ENCODE results near the gene NDEL1. TPM values are rescaled to one million over a fixed set of nuclear protein-coding genes. Genes with fewer than 3 reads are reported as not detected.
"Not testable (repeated sequence)": the region's sequence is repeated elsewhere in the genome, so short reads cannot be mapped to it uniquely, and the experiment has no call there.

NDEL1 gene
- total and polyA plus RNA-seq, 2 experiments from 2014 or later: 25.7 to 47.3 TPM

DNA sequence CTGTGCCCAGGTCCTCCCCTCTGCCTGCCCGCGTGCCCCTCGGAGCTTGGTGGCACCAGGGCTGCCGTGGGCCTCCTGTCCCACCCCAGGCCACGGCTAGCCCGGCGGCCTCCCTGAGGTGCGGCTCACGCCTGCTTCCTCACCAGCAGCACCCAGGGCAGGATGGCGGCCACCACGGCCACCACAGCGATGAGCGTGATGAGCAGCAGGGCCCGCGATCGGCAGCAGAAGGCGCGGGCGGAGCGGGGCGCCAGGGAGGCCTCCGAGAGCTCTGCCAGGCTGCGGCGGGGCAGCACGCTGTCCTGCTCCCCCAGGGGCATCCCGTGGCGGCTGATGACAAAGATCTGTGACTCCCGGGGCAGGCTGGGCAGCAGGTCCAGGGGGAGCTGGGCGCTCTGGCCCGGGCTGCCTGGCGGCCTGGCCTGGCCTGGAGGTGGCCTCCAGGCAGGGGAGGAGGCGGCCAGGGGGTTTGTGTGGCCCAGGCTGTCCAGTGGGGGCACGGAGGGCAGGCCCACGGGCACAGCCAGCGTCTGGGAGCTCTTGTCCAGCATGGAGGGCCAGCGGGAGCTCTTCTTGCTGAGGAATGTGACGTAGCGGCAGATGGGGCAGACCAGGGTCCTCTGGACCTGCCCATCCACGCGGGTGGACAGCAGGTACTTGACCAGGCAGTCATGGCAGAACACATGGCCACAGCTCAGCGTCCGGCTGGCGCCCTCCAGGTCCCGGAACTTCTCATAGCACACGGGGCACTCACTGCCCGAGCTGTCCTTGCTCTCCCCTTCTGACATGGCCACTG lies 42.8 kb upstream of the NDEL1 start:
- no peak overlapping the region for H3K4me3 ChIP-seq
- TF ChIP-seq, protein P1, sequence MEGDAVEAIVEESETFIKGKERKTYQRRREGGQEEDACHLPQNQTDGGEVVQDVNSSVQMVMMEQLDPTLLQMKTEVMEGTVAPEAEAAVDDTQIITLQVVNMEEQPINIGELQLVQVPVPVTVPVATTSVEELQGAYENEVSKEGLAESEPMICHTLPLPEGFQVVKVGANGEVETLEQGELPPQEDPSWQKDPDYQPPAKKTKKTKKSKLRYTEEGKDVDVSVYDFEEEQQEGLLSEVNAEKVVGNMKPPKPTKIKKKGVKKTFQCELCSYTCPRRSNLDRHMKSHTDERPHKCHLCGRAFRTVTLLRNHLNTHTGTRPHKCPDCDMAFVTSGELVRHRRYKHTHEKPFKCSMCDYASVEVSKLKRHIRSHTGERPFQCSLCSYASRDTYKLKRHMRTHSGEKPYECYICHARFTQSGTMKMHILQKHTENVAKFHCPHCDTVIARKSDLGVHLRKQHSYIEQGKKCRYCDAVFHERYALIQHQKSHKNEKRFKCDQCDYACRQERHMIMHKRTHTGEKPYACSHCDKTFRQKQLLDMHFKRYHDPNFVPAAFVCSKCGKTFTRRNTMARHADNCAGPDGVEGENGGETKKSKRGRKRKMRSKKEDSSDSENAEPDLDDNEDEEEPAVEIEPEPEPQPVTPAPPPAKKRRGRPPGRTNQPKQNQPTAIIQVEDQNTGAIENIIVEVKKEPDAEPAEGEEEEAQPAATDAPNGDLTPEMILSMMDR (IDR thresholded peaks at IDR 0.05; ENCODE audit: low read depth, low read length): no peak

DNA sequence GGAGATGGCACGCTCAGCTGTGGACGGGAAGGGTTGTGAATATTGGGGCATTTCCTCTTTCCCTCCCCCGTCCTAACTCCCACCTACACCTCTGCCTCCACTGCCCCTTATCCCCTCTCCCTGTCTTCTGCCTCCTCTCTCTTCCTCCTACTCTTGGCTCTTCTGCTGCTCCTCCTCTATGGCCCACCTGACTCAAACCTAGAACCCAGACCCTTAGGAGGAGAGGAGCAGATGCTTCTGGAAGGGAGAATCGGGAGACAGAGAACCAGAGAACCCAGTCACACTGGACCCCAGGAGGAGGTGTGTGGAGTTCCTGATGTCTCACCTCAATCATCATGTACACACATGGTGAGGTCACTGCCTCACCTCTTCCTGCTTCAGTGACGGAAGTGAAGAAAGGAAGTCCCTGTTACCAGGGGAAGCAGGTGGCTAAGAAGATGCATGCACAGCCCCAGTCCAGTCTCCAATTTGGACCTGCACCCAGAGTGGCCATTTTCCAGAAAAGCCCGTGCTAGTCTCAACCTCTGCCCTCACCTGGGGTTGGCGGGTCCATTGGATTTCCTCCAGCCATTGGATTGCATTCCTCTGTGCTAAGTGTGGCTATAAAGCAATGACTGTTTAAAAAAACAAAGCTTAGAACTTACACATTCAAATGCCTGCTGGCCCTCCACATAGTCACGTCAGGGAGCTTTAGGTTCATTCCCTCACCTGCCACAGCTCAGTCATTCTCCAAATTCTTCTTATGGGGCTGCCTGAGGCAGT lies 42.0 kb upstream of the NDEL1 start:
- Histone ChIP-seq H3K9me3 (ENCODE audit: low read depth) (no peaks in the 10 kb centered on the region), H3K4me3 (no peak overlapping the region), H3K27ac (no peak overlapping the region), H3K36me3 (no peaks in the 10 kb centered on the region), H3K4me1 (ENCODE audit: low read depth) (no peaks in the 10 kb centered on the region), H3K27me3 (no peaks in the 10 kb centered on the region)
- no peak for DNase-seq (ENCODE audit: low read depth in 1 of 2, low spot score in 1 of 2)
- TF ChIP-seq, protein P1 (IDR thresholded peaks at IDR 0.05; ENCODE audit: low read depth, low read length): no peak

More for the DNA sequence above, 42.8 kb upstream of the NDEL1 start:
- no peaks in the 10 kb centered on the region for H3K9me3 ChIP-seq (ENCODE audit: low read depth)
- no peaks in the 10 kb centered on the region for H3K4me1 ChIP-seq (ENCODE audit: low read depth)
- no peak overlapping the region for H3K27ac ChIP-seq
- no peaks in the 10 kb centered on the region for H3K27me3 ChIP-seq
- no peak for DNase-seq (ENCODE audit: low read depth in 1 of 2, low spot score in 1 of 2)
- no peaks in the 10 kb centered on the region for H3K36me3 ChIP-seq

DNA sequence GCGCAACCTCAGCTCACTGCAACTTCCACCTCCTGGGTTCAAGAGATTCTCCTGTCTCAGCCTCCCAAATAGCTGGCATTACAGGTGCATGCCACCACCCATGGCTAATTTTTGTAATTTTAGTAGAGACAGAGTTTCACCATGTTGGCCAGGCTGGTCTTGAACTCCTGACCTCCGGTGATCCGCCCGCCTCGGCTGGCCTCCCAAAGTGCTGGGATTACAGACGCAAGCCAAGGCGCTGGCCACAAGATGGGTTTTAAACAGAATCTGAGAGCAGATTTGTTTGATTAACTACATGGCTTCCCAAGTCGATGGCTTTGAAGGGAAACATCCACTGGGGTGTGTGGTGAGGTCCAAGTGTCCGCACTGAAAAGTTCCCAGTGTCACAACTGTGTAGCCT lies 41.2 kb upstream of the NDEL1 start:
- not testable (repeated sequence) for H3K4me3 ChIP-seq; H3K9me3 ChIP-seq (ENCODE audit: low read depth); H3K27ac ChIP-seq; DNase-seq (ENCODE audit: low read depth in 1 of 2, low spot score in 1 of 2); H3K27me3 ChIP-seq; H3K4me1 ChIP-seq (ENCODE audit: low read depth); H3K36me3 ChIP-seq

DNA sequence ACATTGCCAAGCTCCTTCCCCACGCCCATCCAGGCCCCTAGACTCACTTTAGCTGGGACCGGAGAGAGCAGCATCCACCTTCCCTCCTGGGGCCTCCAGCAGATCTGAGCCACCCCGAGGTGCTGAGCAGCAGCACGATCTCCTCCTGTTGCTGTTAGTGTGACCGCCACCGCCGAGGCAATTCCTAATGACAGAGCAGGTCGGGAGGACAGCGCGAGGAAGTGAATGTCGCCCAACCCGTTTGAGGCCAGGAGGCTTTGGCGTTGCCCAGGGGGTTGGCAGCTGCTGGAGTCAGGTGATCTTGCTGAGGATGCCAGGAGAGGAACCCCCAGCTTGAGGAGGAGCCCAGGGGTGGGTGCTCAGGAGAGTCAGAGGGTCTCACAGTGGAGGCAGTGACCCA lies 38.0 kb upstream of the NDEL1 start, which contains the start of gene RNF222:
TSS of gene RNF222 (minus strand) at position 192 of the 400 bp plus-strand sequence. CDS start 4,366 bp downstream, outside the sequence.
- H3K4me3 ChIP-seq: no peak within 1 kb of the TSS
- no peak for DNase-seq (ENCODE audit: low read depth in 1 of 2, low spot score in 1 of 2)
- no peak within 1 kb of the TSS for H3K27ac ChIP-seq
- H3K27me3 ChIP-seq: no peaks in the 10 kb centered on the region
- no peaks in the 10 kb centered on the region for H3K36me3 ChIP-seq
- no peaks in the 10 kb centered on the region for H3K4me1 ChIP-seq (ENCODE audit: low read depth)
- H3K9me3 ChIP-seq (ENCODE audit: low read depth): no peaks in the 10 kb centered on the region
- TF ChIP-seq, protein P1 (IDR thresholded peaks at IDR 0.05; ENCODE audit: low read depth, low read length): no peak

DNA sequence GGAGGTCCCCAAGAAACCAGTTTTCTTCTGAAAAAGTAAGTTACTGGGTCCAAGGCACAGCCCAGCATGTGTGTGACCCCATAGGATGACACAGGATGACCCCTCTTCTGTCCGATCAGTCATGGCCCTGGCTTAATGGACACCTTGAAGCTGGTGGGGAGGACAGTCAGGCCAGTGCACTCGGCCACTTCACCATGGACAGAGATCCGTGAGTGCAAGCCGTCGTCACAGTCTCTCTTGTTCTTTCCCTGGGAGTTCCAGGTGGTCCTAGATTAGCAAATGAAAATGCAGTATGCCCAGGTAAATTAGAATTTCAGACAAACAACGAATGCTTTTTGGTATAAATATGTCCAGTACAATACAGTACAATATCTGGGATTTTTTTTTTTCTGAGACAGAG lies 36.7 kb upstream of the NDEL1 start:
- Histone ChIP-seq H3K9me3 (ENCODE audit: low read depth) (no peaks in the 10 kb centered on the region), H3K4me3 (no peak overlapping the region), H3K27ac (no peak overlapping the region), H3K27me3 (no peaks in the 10 kb centered on the region), H3K4me1 (ENCODE audit: low read depth) (no peaks in the 10 kb centered on the region), H3K36me3 (no peaks in the 10 kb centered on the region)
- TF ChIP-seq, protein P1 (IDR thresholded peaks at IDR 0.05; ENCODE audit: low read depth, low read length): no peak
- no peak for DNase-seq (ENCODE audit: low read depth in 1 of 2, low spot score in 1 of 2)

DNA sequence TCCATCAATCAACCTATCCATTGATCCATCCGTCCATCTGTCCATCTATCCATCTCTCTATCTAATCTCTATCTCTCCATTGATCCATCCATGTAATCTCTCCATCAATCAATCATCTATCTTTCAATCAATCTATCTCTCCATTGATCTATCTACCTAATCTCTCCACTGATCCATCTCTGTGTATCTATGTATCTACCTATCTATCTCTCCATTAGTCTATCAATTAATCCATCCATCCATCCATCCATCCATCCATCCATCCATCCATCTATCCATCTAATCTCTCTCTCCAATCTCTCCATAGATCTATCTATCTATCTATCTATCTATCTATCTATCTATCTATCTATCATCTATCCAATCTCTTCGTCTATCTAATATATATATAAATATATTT lies 34.6 kb upstream of the NDEL1 start:
- no peaks in the 10 kb centered on the region for H3K9me3 ChIP-seq (ENCODE audit: low read depth)
- TF ChIP-seq, protein P1 (IDR thresholded peaks at IDR 0.05; ENCODE audit: low read depth, low read length): no peak
- no peak overlapping the region for H3K4me3 ChIP-seq
- no peaks in the 10 kb centered on the region for H3K36me3 ChIP-seq
- H3K27me3 ChIP-seq: no peaks in the 10 kb centered on the region
- H3K27ac ChIP-seq: no peak overlapping the region
- no peaks in the 10 kb centered on the region for H3K4me1 ChIP-seq (ENCODE audit: low read depth)
- no peak for DNase-seq (ENCODE audit: low read depth in 1 of 2, low spot score in 1 of 2)
